Endodermal cell (in vitro differentiated cells): ENCODE data around the gene CYP3A7. TPM values are rescaled to one million over a fixed set of nuclear protein-coding genes. Genes with fewer than 3 reads are reported as not detected.
"Not testable (repeated sequence)": the region's sequence is repeated elsewhere in the genome, so short reads cannot be mapped to it uniquely, and the experiment has no call there.

Source experiments
- DNase-seq: peaks from one replicate; pipeline ENCODE4 v3.0.0-alpha.2; 2017
- H3K27ac ChIP-seq: 2 replicates; pipeline ENCODE4 v1.5.1; 2013; ENCODE audit warnings: mild to moderate bottlenecking, low read depth, low read length, moderate library complexity
- H3K27me3 ChIP-seq: 2 replicates; pipeline ENCODE4 v1.6.1; 2013; ENCODE audit warnings: mild to moderate bottlenecking, low read length, moderate library complexity; ENCODE audit not compliant: insufficient read depth, control insufficient read depth, poor library complexity, severe bottlenecking
- H3K36me3 ChIP-seq: 2 replicates; pipeline ENCODE4 v1.7.0; 2013; ENCODE audit warnings: mild to moderate bottlenecking, low read length, moderate library complexity; ENCODE audit not compliant: control insufficient read depth, insufficient read depth
- H3K4me1 ChIP-seq: one replicate; pipeline ENCODE4 v1.7.0; 2013; ENCODE audit warnings: low read length; ENCODE audit not compliant: control insufficient read depth, insufficient read depth
- H3K4me3 ChIP-seq: 2 replicates; pipeline ENCODE4 v1.5.1; 2013; ENCODE audit warnings: mild to moderate bottlenecking, low read length, moderate library complexity
- H3K9ac ChIP-seq: 2 replicates; pipeline ENCODE4 v1.6.1; 2013; ENCODE audit warnings: mild to moderate bottlenecking, low read length, moderate library complexity; ENCODE audit not compliant: poor library complexity, severe bottlenecking; ENCODE audit errors: extremely low read depth
- H3K9me3 ChIP-seq: 2 replicates; pipeline ENCODE4 v1.6.1; 2013; ENCODE audit warnings: mild to moderate bottlenecking, low read length, moderate library complexity; ENCODE audit not compliant: control insufficient read depth
- H3K27ac Mint-ChIP-seq: 2 replicates; pipeline ENCODE4 v1.8.0; 2020; ENCODE audit warnings: mixed read lengths
- H3K27me3 Mint-ChIP-seq: 2 replicates; pipeline ENCODE4 v1.8.0; 2021; ENCODE audit warnings: mild to moderate bottlenecking, mixed read lengths; ENCODE audit not compliant: insufficient read depth
- H3K36me3 Mint-ChIP-seq: 2 replicates; pipeline ENCODE4 v1.8.0; 2020; ENCODE audit warnings: low read depth, mixed read lengths
- H3K4me1 Mint-ChIP-seq: 2 replicates; pipeline ENCODE4 v1.8.0; 2020; ENCODE audit warnings: mixed read lengths
- H3K4me3 Mint-ChIP-seq: 2 replicates; pipeline ENCODE4 v1.8.0; 2020; ENCODE audit warnings: mild to moderate bottlenecking, moderate library complexity, mixed read lengths
- H3K9me3 Mint-ChIP-seq: 2 replicates; pipeline ENCODE4 v1.8.0; 2020; ENCODE audit warnings: mild to moderate bottlenecking, mixed read lengths
- CTCF ChIP-seq: fragments of 200-600 bp; sonication (generic); conservative IDR thresholded peaks from 2 replicates; pipeline ENCODE4 v1.5.0; 2021; ENCODE audit warnings: antibody characterized with exemption, mild to moderate bottlenecking
- WGBS, 2 experiments: methylation state at CpG; one replicate each; pipeline versions ENCODE4 v1.1.5 to v1.1.7; 2013; ENCODE audit warnings: missing lambda C conversion rate in 2 of 2, mixed read lengths in 1 of 2; ENCODE audit not compliant: insufficient coverage in 1 of 2, insufficient read length in 1 of 2; 5-methylcytosine and 5-hydroxymethylcytosine counted together
- total RNA-seq, 2 donors: library from RNA; stranded (reverse); fragmentation: NEBNext Ultra II Directional in 1 of 2; extraction: Animal tissue kit (Norgen Biotek cat#: 25700) in 1 of 2; gene quantifications; 2 replicates in 1 of 2; 3 replicates in 1 of 2; pipeline ENCODE4 v1.2.1, GENCODE V29; 2021

CYP3A7 gene
- total RNA-seq, 2 donors from 2014 or later: not detected

DNA sequence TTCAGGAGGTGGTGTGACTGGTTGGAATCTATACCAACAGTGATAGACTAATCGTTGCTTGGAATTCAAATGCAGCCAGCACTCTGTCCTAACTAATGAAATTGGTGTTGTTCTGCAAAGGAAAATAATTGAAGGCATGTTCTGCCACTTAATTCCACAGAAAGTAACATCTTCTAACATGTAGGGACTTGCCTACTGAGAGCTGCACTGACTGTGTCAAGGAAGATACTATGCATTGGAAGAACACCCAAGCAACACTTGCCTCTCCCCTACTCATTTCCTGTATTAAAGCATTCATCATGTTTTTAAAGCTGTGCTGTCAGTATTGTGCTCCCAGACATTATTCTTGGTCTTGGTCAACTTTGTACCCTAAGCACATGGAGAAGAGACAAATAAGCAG is 2.7 kb upstream of the CYP3A7 start:
- no peaks in the 10 kb centered on the region for H3K36me3 ChIP-seq
- no peaks in the 10 kb centered on the region for H3K4me1 ChIP-seq
- TF ChIP-seq CTCF: no peak
- Mint-ChIP-seq H3K27ac (no peak overlapping the region), H3K4me3 (no peak overlapping the region), H3K9me3 (no peaks in the 10 kb centered on the region), H3K4me1 (no peaks in the 10 kb centered on the region), H3K27me3 (no peaks in the 10 kb centered on the region), H3K36me3 (no peaks in the 10 kb centered on the region)
- H3K9me3 ChIP-seq: no peaks in the 10 kb centered on the region
- no peak overlapping the region for H3K9ac ChIP-seq
- 84% methylated on average over 1 of the region's 1 CpG; no CpG with 5 or more reads in 1 of the 2 experiments for WGBS, 2 experiments
- no peak overlapping the region for H3K27ac ChIP-seq
- H3K4me3 ChIP-seq: no peak overlapping the region
- no peak for DNase-seq
- H3K27me3 ChIP-seq: no peaks in the 10 kb centered on the region

- H3K4me3 Mint-ChIP-seq, H3K27ac Mint-ChIP-seq, H3K9ac ChIP-seq, H3K9me3 Mint-ChIP-seq, H3K4me3 ChIP-seq, H3K4me1 ChIP-seq, H3K27me3 ChIP-seq, H3K4me1 Mint-ChIP-seq, H3K27me3 Mint-ChIP-seq, H3K9me3 ChIP-seq, DNase-seq, H3K27ac ChIP-seq, H3K36me3 Mint-ChIP-seq, H3K36me3 ChIP-seq: not testable (repeated sequence)
- WGBS, 2 experiments: 90% methylated on average over 2 to 4 of the region's 4 CpGs
Measured at GRCh38 chr7:99736667-99737066, 1.7 kb upstream of the CYP3A7 start.

- H3K4me1 Mint-ChIP-seq: no peaks in the 10 kb centered on the region
- H3K9ac ChIP-seq: no peak overlapping the region
- no peaks in the 10 kb centered on the region for H3K9me3 Mint-ChIP-seq
- peak; percentile 71 for TF ChIP-seq CTCF
- no peaks in the 10 kb centered on the region for H3K9me3 ChIP-seq
- H3K27me3 ChIP-seq: no peaks in the 10 kb centered on the region
- H3K27ac ChIP-seq: no peak overlapping the region
- H3K27ac Mint-ChIP-seq: no peak overlapping the region
- no peak overlapping the region for H3K4me3 Mint-ChIP-seq
- no peaks in the 10 kb centered on the region for H3K36me3 ChIP-seq
- no peaks in the 10 kb centered on the region for H3K36me3 Mint-ChIP-seq
- no peaks in the 10 kb centered on the region for H3K27me3 Mint-ChIP-seq
- H3K4me1 ChIP-seq: no peaks in the 10 kb centered on the region
- peak; percentile 71 for DNase-seq
- no peak overlapping the region for H3K4me3 ChIP-seq
- WGBS, 2 experiments: 93 to 94% methylated on average over 2 of the region's 2 CpGs
Measured at GRCh38 chr7:99733448-99733847, 1.5 kb downstream of the CYP3A7 start.

DNA sequence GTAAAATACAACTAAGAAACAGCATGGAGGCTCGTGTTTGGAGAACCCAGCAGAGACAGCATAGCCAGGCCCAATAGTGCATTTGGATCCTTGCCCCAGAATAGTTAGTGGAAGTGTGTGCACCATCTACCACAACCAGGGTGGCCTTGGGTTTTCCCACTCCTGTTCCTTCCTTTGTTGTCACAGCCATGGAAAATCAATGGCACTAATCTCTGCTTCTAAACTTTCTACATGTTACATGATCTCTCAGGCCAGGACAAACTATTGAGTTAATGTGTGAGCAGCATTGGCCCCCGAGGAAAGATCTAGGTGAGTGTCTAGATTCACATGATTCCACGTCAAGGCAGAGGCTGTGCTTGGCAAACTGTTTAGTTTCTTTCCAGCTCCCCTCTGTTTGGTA is 2.0 kb downstream of the CYP3A7 start:
- H3K36me3 ChIP-seq: no peaks in the 10 kb centered on the region
- 96 to 97% methylated on average over 3 of the region's 3 CpGs for WGBS, 2 experiments
- no peaks in the 10 kb centered on the region for H3K9me3 Mint-ChIP-seq
- no peak for TF ChIP-seq CTCF
- H3K36me3 Mint-ChIP-seq: no peaks in the 10 kb centered on the region
- no peak for DNase-seq
- H3K4me1 ChIP-seq: no peaks in the 10 kb centered on the region
- H3K4me1 Mint-ChIP-seq: no peaks in the 10 kb centered on the region
- H3K4me3 Mint-ChIP-seq: no peak overlapping the region
- H3K9ac ChIP-seq: no peak overlapping the region
- no peak overlapping the region for H3K4me3 ChIP-seq
- no peak overlapping the region for H3K27ac ChIP-seq
- no peak overlapping the region for H3K27ac Mint-ChIP-seq
- no peaks in the 10 kb centered on the region for H3K9me3 ChIP-seq
- no peaks in the 10 kb centered on the region for H3K27me3 Mint-ChIP-seq
- no peaks in the 10 kb centered on the region for H3K27me3 ChIP-seq
